A549 (cell line): ENCODE data around the gene IGFBP3. TPM values are rescaled to one million over a fixed set of nuclear protein-coding genes. Genes with fewer than 3 reads are reported as not detected.

Experiments used
- ATAC-seq, 2 experiments: fragments of 200-7000 bp in 1 of 2; fragments of >200 bp in 1 of 2; cut with Nextera tagmentation in 1 of 2; cut with Tn5 transposase in 1 of 2; 3 replicates each; pipeline versions ENCODE4 v1.8.0 to v1.9.1; 2018 to 2020; ENCODE audit warnings: mild to moderate bottlenecking in 1 of 2, moderate library complexity in 1 of 2
- CTCF ChIA-PET: fragments of 300-600 bp; sonication (Branson Sonifier 250); formaldehyde crosslinking; extraction: SDS; loops from one replicate; lab custom pipeline; 2021; ENCODE audit warnings: antibody characterized with exemption, inconsistent platforms; lab: Yijun Ruan, JAX
- POLR2A ChIA-PET: fragments of 350-600 bp; formaldehyde crosslinking; extraction: SDS; loops from one replicate; lab custom pipeline; 2021; ENCODE audit warnings: antibody characterized with exemption, inconsistent platforms; lab: Yijun Ruan, JAX
- DNase-seq, 2 experiments: peaks; one replicate each; pipeline versions ENCODE4 v3.0.0 to v3.0.0-alpha.2; 2011 to 2016; ENCODE audit warnings: low read depth in 1 of 2, low spot score in 1 of 2
- FAIRE-seq: peaks from 2 replicates; lab custom pipeline; 2011; peaks lifted over from hg19 to GRCh38; lab: Jason Lieb, UNC
- H3K27ac ChIP-seq, 2 experiments: fragments of >200 bp; sonication (Bioruptor Twin); formaldehyde crosslinking; 3 replicates each; pipeline ENCODE4 v1.5.1; 2016 to 2017
- H3K4me1 ChIP-seq: fragments of >200 bp; sonication (Bioruptor Twin); formaldehyde crosslinking; 3 replicates; pipeline ENCODE4 v1.6.1; 2016
- H3K4me2 ChIP-seq: fragments of >200 bp; sonication (Bioruptor Twin); formaldehyde crosslinking; 3 replicates; pipeline ENCODE4 v1.6.1; 2016
- H3K4me3 ChIP-seq: fragments of >200 bp; sonication (Bioruptor Twin); formaldehyde crosslinking; 3 replicates; pipeline ENCODE4 v1.5.1; 2016
- H3K9me3 ChIP-seq: fragments of >200 bp; sonication (Bioruptor Twin); formaldehyde crosslinking; 3 replicates; pipeline ENCODE4 v1.6.1; 2016
- CBX8 ChIP-seq: fragments of 200-600 bp; sonication (generic); IDR thresholded peaks from 2 replicates; pipeline ENCODE4 v1.6.1; 2016
- CEBPB ChIP-seq, 2 experiments: fragments of >200 bp in 1 of 2; sonication (Bioruptor Twin) in 1 of 2; formaldehyde crosslinking in 1 of 2; IDR thresholded peaks; 2 replicates each; pipeline ENCODE4 v1.6.1; 2012 to 2016
- CHD4 ChIP-seq: fragments of 200-600 bp; sonication (generic); IDR thresholded peaks from 2 replicates; pipeline ENCODE4 v1.6.1; 2016; ENCODE audit warnings: antibody characterized with exemption, mild to moderate bottlenecking, borderline replicate concordance
- CTCF ChIP-seq: fragments of >200 bp; sonication (Bioruptor Twin); formaldehyde crosslinking; IDR thresholded peaks from 3 replicates; pipeline ENCODE4 v1.5.1; 2016
- E2F6 ChIP-seq: IDR thresholded peaks from 2 replicates; pipeline ENCODE4 v1.6.1; 2012; ENCODE audit warnings: low read depth, borderline replicate concordance
- EHF ChIP-seq: fragments of 250-450 bp; sonication (Bioruptor Pico); IDR thresholded peaks from 2 replicates; pipeline ENCODE4 v1.5.0; 2020; ENCODE audit warnings: mild to moderate bottlenecking
- EHMT2 ChIP-seq: fragments of 200-600 bp; sonication (generic); IDR thresholded peaks from 2 replicates; pipeline ENCODE4 v1.6.1; 2016; ENCODE audit warnings: antibody characterized with exemption, low read depth, mild to moderate bottlenecking, moderate library complexity
- EP300 ChIP-seq, 2 experiments: fragments of >200 bp; sonication (Bioruptor Twin); formaldehyde crosslinking; IDR thresholded peaks; 2 replicates in 1 of 2; 3 replicates in 1 of 2; pipeline ENCODE4 v1.6.1; 2016 to 2017
- FOSL2 ChIP-seq, 2 experiments: fragments of 450-650 bp in 1 of 2; fragments of >200 bp in 1 of 2; sonication (Bioruptor Twin) in 1 of 2; formaldehyde crosslinking; IDR thresholded peaks; 2 replicates each; pipeline versions ENCODE4 v1.5.0 to v1.6.1; 2016 to 2020; ENCODE audit warnings: mild to moderate bottlenecking in 1 of 2, moderate library complexity in 1 of 2
- HES2 ChIP-seq: fragments of >200 bp; sonication (Bioruptor Twin); formaldehyde crosslinking; IDR thresholded peaks from 2 replicates; pipeline ENCODE4 v1.6.1; 2016
- HEYL ChIP-seq: fragments of 250-450 bp; sonication (Bioruptor Pico); IDR thresholded peaks from 2 replicates; pipeline ENCODE4 v1.8.0; 2021; ENCODE audit warnings: mild to moderate bottlenecking, moderate library complexity
- HOXB13 ChIP-seq: fragments of 250-450 bp; sonication (Bioruptor Pico); IDR thresholded peaks from 2 replicates; pipeline ENCODE4 v1.5.0; 2020; ENCODE audit warnings: low read depth, mild to moderate bottlenecking, moderate library complexity
- HOXB5 ChIP-seq: fragments of 250-450 bp; sonication (Bioruptor Pico); IDR thresholded peaks from 2 replicates; pipeline ENCODE4 v1.5.0; 2020; ENCODE audit warnings: mild to moderate bottlenecking, moderate library complexity
- KDM1A ChIP-seq: fragments of 200-600 bp; sonication (generic); IDR thresholded peaks from 2 replicates; pipeline ENCODE4 v1.6.1; 2016; ENCODE audit warnings: low read depth, mild to moderate bottlenecking
- MAFK ChIP-seq: fragments of 450-650 bp; IDR thresholded peaks from 2 replicates; pipeline ENCODE4 v1.6.1; 2014; ENCODE audit not compliant: partially characterized antibody
- NPAS2 ChIP-seq: fragments of 250-450 bp; sonication (Bioruptor Pico); IDR thresholded peaks from 2 replicates; pipeline ENCODE4 v1.8.0; 2022; ENCODE audit warnings: mild to moderate bottlenecking, moderate library complexity, borderline replicate concordance
- NR3C1 ChIP-seq: fragments of >200 bp; sonication (Bioruptor Twin); formaldehyde crosslinking; IDR thresholded peaks from 3 replicates; pipeline ENCODE4 v1.6.1; 2017
- POLR2A ChIP-seq: IDR thresholded peaks from 2 replicates; pipeline ENCODE4 v1.6.1; 2012; ENCODE audit warnings: mild to moderate bottlenecking, low read length
- RAD21 ChIP-seq, 2 experiments: fragments of >200 bp in 1 of 2; sonication (Bioruptor Twin) in 1 of 2; formaldehyde crosslinking in 1 of 2; IDR thresholded peaks in 1 of 2; conservative IDR thresholded peaks in 1 of 2; 2 replicates in 1 of 2; 3 replicates in 1 of 2; pipeline ENCODE4 v1.6.1; 2012 to 2018; ENCODE audit warnings: inconsistent platforms in 1 of 2
- RCOR1 ChIP-seq: fragments of 150-350 bp; IDR thresholded peaks from 2 replicates; pipeline ENCODE4 v1.6.1; 2014; ENCODE audit warnings: antibody characterized with exemption, low read length, low read depth
- RFX5 ChIP-seq: fragments of 450-650 bp; IDR thresholded peaks from 2 replicates; pipeline ENCODE4 v1.7.1; 2014; ENCODE audit warnings: antibody characterized with exemption, mild to moderate bottlenecking, moderate library complexity
- RNF2 ChIP-seq: fragments of 200-600 bp; sonication (generic); IDR thresholded peaks from 2 replicates; pipeline ENCODE4 v1.6.1; 2016; ENCODE audit warnings: low read depth, mild to moderate bottlenecking, antibody characterized with exemption, moderate library complexity, borderline replicate concordance
- SREBF2 ChIP-seq: fragments of 450-650 bp; IDR thresholded peaks from 2 replicates; pipeline ENCODE4 v1.6.1; 2014; ENCODE audit warnings: mild to moderate bottlenecking, moderate library complexity
- TFCP2L1 ChIP-seq: fragments of 250-450 bp; sonication (Bioruptor Pico); IDR thresholded peaks from 2 replicates; pipeline ENCODE4 v1.5.0; 2021; ENCODE audit warnings: mild to moderate bottlenecking
- TP53 ChIP-seq: fragments of 250-450 bp; sonication (Bioruptor Pico); IDR thresholded peaks from 2 replicates; pipeline ENCODE4 v1.5.0; 2021; ENCODE audit warnings: mild to moderate bottlenecking, moderate library complexity
- ZFP36 ChIP-seq: fragments of 450-650 bp; IDR thresholded peaks from 2 replicates; pipeline ENCODE4 v1.6.1; 2014; ENCODE audit warnings: borderline replicate concordance; ENCODE audit not compliant: partially characterized antibody
- ZSCAN20 ChIP-seq: fragments of 250-450 bp; sonication (Bioruptor Pico); IDR thresholded peaks from 2 replicates; pipeline ENCODE4 v1.8.0; 2022; ENCODE audit warnings: mild to moderate bottlenecking, moderate library complexity
- WGBS: methylation state at CpG from one replicate; pipeline ENCODE4 v1.1.6; 2017; ENCODE audit errors: missing lambda C conversion rate; 5-methylcytosine and 5-hydroxymethylcytosine counted together
- polyA plus RNA-seq, 4 experiments: library from polyadenylated mRNA; depleted of rRNA in 3 of 4; stranded (reverse); fragments of >200 nt; fragmentation: RNase III in 1 of 4; extraction: RNeasy Plus Mini Kit Qiagen cat#74134 plus additional on column Dnase treatment in 1 of 4; gene quantifications; 2 replicates in 3 of 4; 3 replicates in 1 of 4; pipeline ENCODE4 v1.2.3, GENCODE V29; 2011 to 2017

IGFBP3 gene
- polyA plus RNA-seq, 2 of the 4 experiments (the other 2 are of a cell fraction): 153 to 291 TPM

- H3K4me1 ChIP-seq: peaks cover 12% of the 10 kb centered on the region
- TF ChIP-seq RAD21 (conservative IDR thresholded peaks at IDR 0.05 in 1 of 2, IDR thresholded peaks at IDR 0.05 in 1 of 2): no peak
- TF ChIP-seq FOSL2 (IDR thresholded peaks at IDR 0.05): no peak
- TF ChIP-seq FOSL2 (CRISPR knock-in tag; IDR thresholded peaks at IDR 0.05): no peak
- TF ChIP-seq POLR2A: no peak
- no peak for TF ChIP-seq CTCF
- TF ChIP-seq HOXB13 (CRISPR knock-in tag): no peak
- TF ChIP-seq RCOR1: no peak
- no peak for TF ChIP-seq NR3C1
- TF ChIP-seq RNF2: no peak
- H3K4me2 ChIP-seq: no peak overlapping the region
- ChIA-PET POLR2A (no interaction called here), CTCF (interaction anchor here (0.9 to 3.1 kb wide), 7 partner anchors 8 to 1289 kb away, joined by 3 to 18 read pairs (median 3); no protein-coding TSS in a partner anchor)
- ATAC-seq: no peak
- no peak overlapping the region for H3K27ac ChIP-seq
- H3K9me3 ChIP-seq: no peaks in the 10 kb centered on the region
- FAIRE-seq: no peak
- no peak for DNase-seq
- 77% methylated on average over 6 of the region's 6 CpGs for WGBS
- H3K4me3 ChIP-seq: no peak overlapping the region
These were observed 28.6 kb downstream of the IGFBP3 start for GRCh38 chr7:45892407-45893035.

GRCh38 chr7:45891462-45892402 lies 29.3 kb downstream of the IGFBP3 start:
- H3K4me2 ChIP-seq: no peak overlapping the region
- peaks cover 20% of the 10 kb centered on the region for H3K4me1 ChIP-seq
- ATAC-seq (no peak), FAIRE-seq (no peak), DNase-seq (no peak)
- no peak overlapping the region for H3K27ac ChIP-seq
- 52% methylated on average over 10 of the region's 10 CpGs for WGBS
- ChIA-PET CTCF (interaction anchor here (0.8 to 3.9 kb wide), 21 partner anchors 7 to 1290 kb away, joined by 3 to 27 read pairs (median 7); no protein-coding TSS in a partner anchor), POLR2A (interaction anchor here (1.4 kb wide), 1 partner anchor 29 kb away, joined by 4 read pairs; the partner anchor contains the start of gene IGFBP3)
- H3K9me3 ChIP-seq: no peaks in the 10 kb centered on the region
- TF ChIP-seq HOXB5 (no peak), CHD4 (no peak), RCOR1 (no peak), TP53 (CRISPR knock-in tag) (no peak), NPAS2 (CRISPR knock-in tag) (no peak), ZFP36 (no peak), HEYL (CRISPR knock-in tag) (no peak), ZSCAN20 (CRISPR knock-in tag) (no peak), RFX5 (no peak), EHF (CRISPR knock-in tag) (no peak), HES2 (no peak), E2F6 (no peak), MAFK (no peak), EHMT2 (no peak), EP300 (IDR thresholded peaks at IDR 0.05) (no peak), TFCP2L1 (CRISPR knock-in tag) (no peak), CEBPB (IDR thresholded peaks at IDR 0.05) (no peak), KDM1A (no peak), SREBF2 (no peak), CBX8 (no peak)
- no peak overlapping the region for H3K4me3 ChIP-seq
